ENCODE measurements around the gene PTGIS. TPM values are rescaled to one million over a fixed set of nuclear protein-coding genes. Genes with fewer than 3 reads are reported as not detected.
A peak's percentile ranks its signal among the peaks of the same experiment; 100 is the strongest.

PTGIS gene
- total and polyA plus RNA-seq, 2 experiments from 2014 or later, result 109 to 192 TPM

GRCh38 chr20:49573900-49574416 is 6.0 kb upstream of the PTGIS start:
- Histone ChIP-seq H3K36me3 (ENCODE audit: low read depth) (no peaks in the 10 kb centered on the region), H2AFZ (no peak overlapping the region), H4K20me1 (ENCODE audit: insufficient read depth) (no peaks in the 10 kb centered on the region), H3K4me1 (ENCODE audit: insufficient read depth) (peaks cover 31% of the 10 kb centered on the region), H3K79me2 (ENCODE audit: insufficient read depth) (no peaks in the 10 kb centered on the region), H3K4me2 (ENCODE audit: unreplicated experiment) (peak overlapping the region; percentile 54), H3K9ac (peak overlapping the region; percentile 85), H3K9me2 (ENCODE audit: insufficient read depth) (no peaks in the 10 kb centered on the region), H3K27ac (peak overlapping the region; percentile 100), H3K9me3 (ENCODE audit: low read depth) (no peaks in the 10 kb centered on the region), H3F3A (ENCODE audit: insufficient read depth) (peaks cover 55% of the 10 kb centered on the region), H3K27me3 (replicated peaks; ENCODE audit: insufficient read depth) (no peaks in the 10 kb centered on the region), H3K4me3 (no peak overlapping the region)
- in situ Hi-C loops (cut with MboI), result no loop called here
- peak; percentile 98 for DNase-seq
- TF ChIP-seq EZH2 (IDR thresholded peaks at IDR 0.05; ENCODE audit: insufficient read depth, poor library complexity, severe bottlenecking), result no peak
- no peak for TF ChIP-seq EZH2phosphoT487 (IDR thresholded peaks at IDR 0.05; ENCODE audit: insufficient read depth, low read depth)
- 2 to 3% methylated on average over 8 of the region's 8 CpGs for WGBS, 2 experiments (ENCODE audit: low coverage in 1 of 2, low lambda C conversion rate in 2 of 2, missing lambda C conversion rate in 2 of 2)

- H3K4me1 ChIP-seq (ENCODE audit: insufficient read depth), result peaks cover 31% of the 10 kb centered on the region
- no peaks in the 10 kb centered on the region for H3K27me3 ChIP-seq (replicated peaks; ENCODE audit: insufficient read depth)
- H3K4me2 ChIP-seq (ENCODE audit: unreplicated experiment), result peak overlapping the region; percentile 54
- H3K9me2 ChIP-seq (ENCODE audit: insufficient read depth), result no peaks in the 10 kb centered on the region
- WGBS, 2 experiments (ENCODE audit: low coverage in 1 of 2, low lambda C conversion rate in 2 of 2, missing lambda C conversion rate in 2 of 2), result 55 to 59% methylated on average over 6 of the region's 6 CpGs
- peak overlapping the region; percentile 100 for H3K27ac ChIP-seq
- TF ChIP-seq EZH2 (IDR thresholded peaks at IDR 0.05; ENCODE audit: insufficient read depth, poor library complexity, severe bottlenecking) (no peak), EZH2phosphoT487 (IDR thresholded peaks at IDR 0.05; ENCODE audit: insufficient read depth, low read depth) (no peak)
- H3K9me3 ChIP-seq (ENCODE audit: low read depth), result no peaks in the 10 kb centered on the region
- H3K79me2 ChIP-seq (ENCODE audit: insufficient read depth), result no peaks in the 10 kb centered on the region
- no peak overlapping the region for H2AFZ ChIP-seq
- H4K20me1 ChIP-seq (ENCODE audit: insufficient read depth), result no peaks in the 10 kb centered on the region
- no peak overlapping the region for H3K4me3 ChIP-seq
- peaks cover 57% of the 10 kb centered on the region for H3F3A ChIP-seq (ENCODE audit: insufficient read depth)
- DNase-seq, result no peak
- in situ Hi-C loops (cut with MboI), result no loop called here
- no peaks in the 10 kb centered on the region for H3K36me3 ChIP-seq (ENCODE audit: low read depth)
- peak overlapping the region; percentile 85 for H3K9ac ChIP-seq
Observed at GRCh38 chr20:49572857-49573256, 4.9 kb upstream of the PTGIS start.

- Histone ChIP-seq H4K20me1 (ENCODE audit: insufficient read depth) (no peaks in the 10 kb centered on the region), H3K9me3 (ENCODE audit: low read depth) (no peaks in the 10 kb centered on the region), H3K4me3 (no peak overlapping the region), H2AFZ (no peak overlapping the region), H3K36me3 (ENCODE audit: low read depth) (no peaks in the 10 kb centered on the region), H3K9ac (no peak overlapping the region), H3K4me2 (ENCODE audit: unreplicated experiment) (no peak overlapping the region), H3F3A (ENCODE audit: insufficient read depth) (peaks cover 65% of the 10 kb centered on the region), H3K27me3 (replicated peaks; ENCODE audit: insufficient read depth) (no peaks in the 10 kb centered on the region), H3K79me2 (ENCODE audit: insufficient read depth) (peaks cover 12% of the 10 kb centered on the region), H3K27ac (peak overlapping the region; percentile 100; the same call in 1 of the 2 replicates), H3K4me1 (ENCODE audit: insufficient read depth) (peaks cover 33% of the 10 kb centered on the region), H3K9me2 (ENCODE audit: insufficient read depth) (no peaks in the 10 kb centered on the region)
- in situ Hi-C loops (cut with MboI), result no loop called here
- WGBS, 2 experiments (ENCODE audit: low coverage in 1 of 2, low lambda C conversion rate in 2 of 2, missing lambda C conversion rate in 2 of 2), result 89 to 91% methylated on average over 2 of the region's 2 CpGs
- TF ChIP-seq EZH2 (IDR thresholded peaks at IDR 0.05; ENCODE audit: insufficient read depth, poor library complexity, severe bottlenecking) (no peak), EZH2phosphoT487 (IDR thresholded peaks at IDR 0.05; ENCODE audit: insufficient read depth, low read depth) (no peak)
- DNase-seq, result no peak
Observed at GRCh38 chr20:49571553-49571835, 3.6 kb upstream of the PTGIS start.

- Histone ChIP-seq H3K9me2 (ENCODE audit: insufficient read depth) (no peaks in the 10 kb centered on the region), H3K9me3 (ENCODE audit: low read depth) (no peaks in the 10 kb centered on the region), H3K79me2 (ENCODE audit: insufficient read depth) (peaks cover 17% of the 10 kb centered on the region), H4K20me1 (ENCODE audit: insufficient read depth) (no peaks in the 10 kb centered on the region), H3F3A (ENCODE audit: insufficient read depth) (peaks cover 70% of the 10 kb centered on the region), H3K4me3 (no peak overlapping the region), H2AFZ (no peak overlapping the region), H3K27ac (peak overlapping the region; percentile 100; the same call in 1 of the 2 replicates), H3K36me3 (ENCODE audit: low read depth) (no peaks in the 10 kb centered on the region), H3K4me1 (ENCODE audit: insufficient read depth) (peaks cover 38% of the 10 kb centered on the region), H3K9ac (no peak overlapping the region), H3K4me2 (ENCODE audit: unreplicated experiment) (no peak overlapping the region), H3K27me3 (replicated peaks; ENCODE audit: insufficient read depth) (no peaks in the 10 kb centered on the region)
- in situ Hi-C loops (cut with MboI), result no loop called here
- peak; percentile 78 for DNase-seq
- no peak for TF ChIP-seq EZH2 (IDR thresholded peaks at IDR 0.05; ENCODE audit: insufficient read depth, poor library complexity, severe bottlenecking)
- TF ChIP-seq EZH2phosphoT487 (IDR thresholded peaks at IDR 0.05; ENCODE audit: insufficient read depth, low read depth), result no peak
- 55 to 62% methylated on average over 11 of the region's 11 CpGs for WGBS, 2 experiments (ENCODE audit: low coverage in 1 of 2, low lambda C conversion rate in 2 of 2, missing lambda C conversion rate in 2 of 2)
Observed at GRCh38 chr20:49570828-49571552, 3.1 kb upstream of the PTGIS start.
